K562 (cell line): Measurements from ENCODE around the gene PPP4C. TPM values are rescaled to one million over a fixed set of nuclear protein-coding genes. Genes with fewer than 3 reads are reported as not detected.

Source experiments
- ADNP ChIP-seq: fragments of 200-800 bp; sonication (Bioruptor generic); IDR thresholded peaks from 2 replicates; pipeline ENCODE4 v1.6.1; 2016; ENCODE audit warnings: missing genetic modification characterization, missing compliant biosample characterization
- ARID1B ChIP-seq: fragments of 450-650 bp; IDR thresholded peaks from 2 replicates; pipeline ENCODE4 v1.6.1; 2016; ENCODE audit warnings: antibody characterized with exemption, mild to moderate bottlenecking, inconsistent platforms
- ARNT ChIP-seq, 2 experiments: fragments of 450-650 bp; IDR thresholded peaks; 2 replicates each; pipeline ENCODE4 v1.6.1; 2016; ENCODE audit warnings: mild to moderate bottlenecking in 1 of 2
- BDP1 ChIP-seq: IDR thresholded peaks from 3 replicates; pipeline ENCODE4 v1.6.1; 2011; ENCODE audit not compliant: insufficient read length, insufficient read depth
- CCNT2 ChIP-seq: IDR thresholded peaks from 2 replicates; pipeline ENCODE4 v1.6.1; 2011; ENCODE audit warnings: borderline replicate concordance, low read depth, mild to moderate bottlenecking, moderate library complexity, mixed read lengths, low read length; ENCODE audit not compliant: insufficient read length; ENCODE audit errors: extremely low read depth
- DPF2 ChIP-seq: fragments of 450-650 bp; IDR thresholded peaks from 2 replicates; pipeline ENCODE4 v1.6.1; 2016
- ESRRA ChIP-seq: fragments of 450-650 bp; IDR thresholded peaks from 2 replicates; pipeline ENCODE4 v1.6.1; 2014; ENCODE audit warnings: low read depth, mild to moderate bottlenecking, moderate library complexity, borderline replicate concordance
- FIP1L1 ChIP-seq: fragments of 200-400 bp; formaldehyde crosslinking; IDR thresholded peaks from 2 replicates; pipeline ENCODE4 v1.6.1; 2018; ENCODE audit warnings: mild to moderate bottlenecking, low read depth, low read length; ENCODE audit not compliant: poor library complexity, severe bottlenecking
- HMGN3 ChIP-seq: IDR thresholded peaks from 2 replicates; pipeline ENCODE4 v1.6.1; 2011; ENCODE audit warnings: borderline replicate concordance, low read depth, mild to moderate bottlenecking, mixed read lengths, low read length; ENCODE audit not compliant: insufficient read length; ENCODE audit errors: extremely low read depth
- KDM2B ChIP-seq: fragments of 250-450 bp; sonication (Bioruptor Pico); IDR thresholded peaks from 2 replicates; pipeline ENCODE4 v1.8.0; 2021; ENCODE audit warnings: mild to moderate bottlenecking, moderate library complexity
- MYNN ChIP-seq, 2 experiments: sonication (generic); formaldehyde crosslinking in 1 of 2; IDR thresholded peaks; 2 replicates each; pipeline versions ENCODE4 v1.5.0 to v1.6.1; 2016 to 2020; ENCODE audit warnings: antibody characterized with exemption in 1 of 2, missing genetic modification reagents in 1 of 2
- NKRF ChIP-seq: fragments of 450-650 bp; IDR thresholded peaks from 2 replicates; pipeline ENCODE4 v1.6.1; 2016; ENCODE audit warnings: borderline replicate concordance
- NR3C1 ChIP-seq: sonication (generic); formaldehyde crosslinking; IDR thresholded peaks from 2 replicates; pipeline ENCODE4 v1.8.1; 2022; ENCODE audit warnings: missing genetic modification reagents
- PHB ChIP-seq: fragments of 250-450 bp; sonication (Bioruptor Pico); IDR thresholded peaks from 2 replicates; pipeline ENCODE4 v1.5.0; 2021
- POLR2B ChIP-seq: fragments of 450-650 bp; IDR thresholded peaks from 2 replicates; pipeline ENCODE4 v1.6.1; 2018; ENCODE audit warnings: low read depth; ENCODE audit not compliant: partially characterized antibody
- ZNF12 ChIP-seq: sonication (generic); formaldehyde crosslinking; IDR thresholded peaks from 2 replicates; pipeline ENCODE4 v1.4.0; 2020; ENCODE audit warnings: mild to moderate bottlenecking, missing genetic modification reagents
- ZNF165 ChIP-seq: fragments of 250-450 bp; sonication (Bioruptor Pico); IDR thresholded peaks from 2 replicates; pipeline ENCODE4 v1.4.0; 2020; ENCODE audit warnings: borderline replicate concordance
- ZNF431 ChIP-seq: sonication (generic); formaldehyde crosslinking; IDR thresholded peaks from 2 replicates; pipeline ENCODE4 v1.8.0; 2022; ENCODE audit warnings: mild to moderate bottlenecking, missing genetic modification reagents
- ZNF766 ChIP-seq: fragments of 200-800 bp; sonication (Bioruptor generic); conservative IDR thresholded peaks from 2 replicates; pipeline ENCODE4 v1.6.1; 2016; ENCODE audit warnings: missing genetic modification characterization, missing compliant biosample characterization
- polyA plus RNA-seq, 8 experiments: library from polyadenylated mRNA; depleted of rRNA in 4 of 8; stranded (reverse) in 5 of 8; unstranded in 3 of 8; fragments of >200 nt; fragmentation: Nextera tagmentation in 2 of 8; fragmentation: Illumina TruSeq in 1 of 8; extraction: Ambion mirVana in 2 of 8; extraction: Trizol in 1 of 8; gene quantifications; 2 replicates each; pipeline versions ENCODE4 v1.2.1 to v1.2.3, GENCODE V29; 2011 to 2014; ENCODE audit warnings: inconsistent platforms in 1 of 8, missing spikeins in 1 of 8
- total RNA-seq, 7 experiments: library from RNA; depleted of rRNA in 6 of 7; stranded (reverse); fragments of >200 nt in 6 of 7; fragmentation: Illumina TruSeq in 2 of 7; extraction: Trizol in 2 of 7; gene quantifications; 2 replicates each; pipeline versions ENCODE4 v1.2.1 to v1.2.3, GENCODE V29; 2011 to 2021; ENCODE audit warnings: low replicate concordance in 1 of 7
- TF ChIP-seq, protein P1 (sequence below): fragments of 250-450 bp; sonication (Bioruptor Pico); IDR thresholded peaks from 2 replicates; pipeline ENCODE4 v1.6.1; 2021; ENCODE audit warnings: mild to moderate bottlenecking
- TF ChIP-seq, protein P2 (sequence below): sonication (generic); formaldehyde crosslinking; IDR thresholded peaks from 2 replicates; pipeline ENCODE4 v1.8.0; 2022; ENCODE audit warnings: missing genetic modification reagents, mild to moderate bottlenecking, borderline replicate concordance
- TF ChIP-seq, protein P3 (sequence below): fragments of 450-650 bp; formaldehyde crosslinking; conservative IDR thresholded peaks from 2 replicates; pipeline ENCODE4 v1.4.0; 2022; ENCODE audit warnings: mild to moderate bottlenecking, missing genetic modification characterization

The PPP4C gene
- total and polyA plus RNA-seq, 9 of the 15 experiments (the other 6 are each of a cell fraction or from before 2014, with no cell fraction given), result 3.5 to 183 (median 131) TPM

- TF ChIP-seq, protein P1, sequence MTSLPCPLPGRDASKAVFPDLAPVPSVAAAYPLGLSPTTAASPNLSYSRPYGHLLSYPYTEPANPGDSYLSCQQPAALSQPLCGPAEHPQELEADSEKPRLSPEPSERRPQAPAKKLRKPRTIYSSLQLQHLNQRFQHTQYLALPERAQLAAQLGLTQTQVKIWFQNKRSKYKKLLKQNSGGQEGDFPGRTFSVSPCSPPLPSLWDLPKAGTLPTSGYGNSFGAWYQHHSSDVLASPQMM (CRISPR knock-in tag), result no peak
- TF ChIP-seq ADNP (tag) (no peak), ZNF766 (CRISPR knock-in tag) (0 out of 2 replicates have a peak, but pooled peaks have one; percentile 43), ESRRA (peak; percentile 44; the same call in 1 of the 2 replicates), ARNT (IDR thresholded peaks at IDR 0.05) (no peak), POLR2B (no peak), ZNF431 (CRISPR knock-in tag) (no peak), ZNF165 (CRISPR knock-in tag) (no peak), MYNN (IDR thresholded peaks at IDR 0.05) (0 out of 2 replicates have a peak, but pooled peaks have one; percentile 17), MYNN (CRISPR knock-in tag; IDR thresholded peaks at IDR 0.05) (no peak), BDP1 (no peak), NKRF (peak; percentile 87), PHB (CRISPR knock-in tag) (no peak), ZNF12 (CRISPR knock-in tag) (0 out of 2 replicates have a peak, but pooled peaks have one; percentile 43), KDM2B (CRISPR knock-in tag) (0 out of 2 replicates have a peak, but pooled peaks have one; percentile 25), FIP1L1 (peak; percentile 85), HMGN3 (peak; percentile 93), NR3C1 (CRISPR knock-in tag) (peak; percentile 67; the same call in 1 of the 2 replicates), DPF2 (no peak), CCNT2 (peak; percentile 80), ARID1B (0 out of 2 replicates have a peak, but pooled peaks have one; percentile 17)
- TF ChIP-seq, protein P2, sequence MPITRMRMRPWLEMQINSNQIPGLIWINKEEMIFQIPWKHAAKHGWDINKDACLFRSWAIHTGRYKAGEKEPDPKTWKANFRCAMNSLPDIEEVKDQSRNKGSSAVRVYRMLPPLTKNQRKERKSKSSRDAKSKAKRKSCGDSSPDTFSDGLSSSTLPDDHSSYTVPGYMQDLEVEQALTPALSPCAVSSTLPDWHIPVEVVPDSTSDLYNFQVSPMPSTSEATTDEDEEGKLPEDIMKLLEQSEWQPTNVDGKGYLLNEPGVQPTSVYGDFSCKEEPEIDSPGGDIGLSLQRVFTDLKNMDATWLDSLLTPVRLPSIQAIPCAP (CRISPR knock-in tag), result no peak
- TF ChIP-seq, protein P3, sequence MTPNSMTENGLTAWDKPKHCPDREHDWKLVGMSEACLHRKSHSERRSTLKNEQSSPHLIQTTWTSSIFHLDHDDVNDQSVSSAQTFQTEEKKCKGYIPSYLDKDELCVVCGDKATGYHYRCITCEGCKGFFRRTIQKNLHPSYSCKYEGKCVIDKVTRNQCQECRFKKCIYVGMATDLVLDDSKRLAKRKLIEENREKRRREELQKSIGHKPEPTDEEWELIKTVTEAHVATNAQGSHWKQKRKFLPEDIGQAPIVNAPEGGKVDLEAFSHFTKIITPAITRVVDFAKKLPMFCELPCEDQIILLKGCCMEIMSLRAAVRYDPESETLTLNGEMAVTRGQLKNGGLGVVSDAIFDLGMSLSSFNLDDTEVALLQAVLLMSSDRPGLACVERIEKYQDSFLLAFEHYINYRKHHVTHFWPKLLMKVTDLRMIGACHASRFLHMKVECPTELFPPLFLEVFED, result no peak
Observed at GRCh38 chr16:30052671-30053372, 23.0 kb upstream of the PPP4C start (continued).
